Activated CD4-positive, alpha-beta T cell treated with anti-CD3 and anti-CD28 coated beads, Interleukin-2, Interleukin-4, amounts not matched to agents 100 ng/mL and 50 ng/mL, durations not matched to agents 16 hours and 8 hours (primary cell): ENCODE data around the gene CC2D1A.

Source experiments
- DNase-seq: peaks from one replicate; pipeline ENCODE4 v3.0.0-alpha.2; 2020; ENCODE audit warnings: low spot score

CC2D1A gene

DNA sequence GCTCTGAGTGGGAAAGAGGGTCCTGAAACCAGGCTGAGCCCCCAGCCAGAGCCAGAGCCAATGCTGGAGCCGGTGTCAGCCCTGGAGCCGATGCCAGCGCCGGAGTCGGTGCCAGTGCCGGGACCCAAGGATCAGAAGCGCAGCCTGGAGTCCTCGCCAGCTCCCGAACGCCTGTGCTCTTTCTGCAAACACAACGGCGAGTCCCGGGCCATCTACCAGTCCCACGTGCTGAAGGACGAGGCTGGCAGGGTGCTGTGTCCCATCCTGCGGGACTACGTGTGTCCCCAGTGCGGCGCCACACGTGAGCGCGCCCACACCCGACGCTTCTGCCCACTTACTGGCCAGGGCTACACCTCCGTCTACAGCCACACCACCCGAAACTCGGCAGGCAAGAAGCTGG is 28.7 kb upstream of the CC2D1A start:
- DNase-seq: no peak

DNA sequence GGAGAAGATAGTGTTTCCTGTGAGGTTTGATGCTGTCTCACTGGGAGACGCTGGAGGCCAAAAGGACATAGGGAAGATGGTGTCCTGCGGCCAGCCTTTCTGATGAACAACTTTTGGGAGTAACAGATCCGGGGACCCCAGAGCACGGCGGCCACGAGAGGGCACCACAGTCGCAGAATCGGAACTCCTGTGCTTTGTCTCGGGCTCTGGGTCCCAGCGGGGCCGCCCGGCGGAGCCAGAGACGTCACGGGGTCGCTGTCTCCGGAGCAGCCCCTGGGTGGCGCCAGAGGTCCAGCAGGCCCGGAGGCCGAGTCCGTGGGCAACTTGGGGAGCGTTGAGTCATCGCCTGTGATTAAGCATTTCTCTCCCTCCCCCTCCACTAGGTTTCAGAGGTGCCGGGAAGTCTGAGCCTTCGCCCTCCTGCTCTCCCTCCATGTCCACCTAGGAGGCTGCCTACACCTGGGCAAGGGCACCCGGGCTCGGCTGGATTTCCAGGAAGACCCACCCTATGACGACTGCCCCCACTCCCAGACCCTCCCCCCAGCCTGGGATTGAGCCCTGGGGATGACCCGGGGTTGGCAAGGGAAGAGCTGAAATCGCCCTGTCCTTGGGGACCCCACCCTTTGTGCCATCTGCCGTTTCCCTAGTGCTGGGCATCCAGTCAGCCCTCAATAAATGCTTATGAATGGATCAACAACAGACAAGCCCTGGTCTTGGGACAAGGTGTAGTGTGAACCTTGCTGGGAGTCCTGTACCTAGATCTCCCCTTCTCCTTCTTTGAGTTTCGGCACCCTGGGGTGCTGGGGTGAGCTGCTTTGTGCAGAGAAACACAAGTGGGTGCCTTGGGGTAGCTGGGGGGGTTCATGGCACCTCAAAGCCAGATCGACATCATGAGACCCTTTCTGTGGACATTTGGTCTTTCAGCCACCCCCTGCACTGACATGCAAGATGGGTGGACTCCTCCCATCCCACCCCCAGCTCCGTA is 25.6 kb upstream of the CC2D1A start:
- DNase-seq: peak; percentile 99

DNA sequence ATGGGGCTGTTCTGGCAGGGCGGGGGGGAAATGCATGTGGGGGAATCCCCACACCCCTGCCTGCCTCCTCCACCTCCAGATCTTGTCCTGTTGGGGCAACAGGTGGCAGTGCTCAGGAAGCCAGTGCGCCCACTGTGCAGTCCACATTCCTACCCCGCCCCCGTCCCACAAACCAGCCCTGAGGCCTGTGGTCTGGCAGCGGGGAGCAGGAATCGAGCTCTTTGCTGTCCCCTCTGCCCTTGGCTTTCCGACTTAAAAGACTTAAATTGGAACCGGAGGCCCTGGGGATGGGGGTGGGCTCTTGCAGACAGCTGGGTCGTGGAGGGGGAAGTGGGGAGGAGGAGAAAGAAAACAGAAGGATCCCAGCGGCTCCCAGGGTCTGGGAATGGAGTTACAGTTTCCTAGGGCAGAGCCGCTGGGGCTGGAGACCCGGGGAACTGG is 24.7 kb upstream of the CC2D1A start:
- DNase-seq: no peak

DNA sequence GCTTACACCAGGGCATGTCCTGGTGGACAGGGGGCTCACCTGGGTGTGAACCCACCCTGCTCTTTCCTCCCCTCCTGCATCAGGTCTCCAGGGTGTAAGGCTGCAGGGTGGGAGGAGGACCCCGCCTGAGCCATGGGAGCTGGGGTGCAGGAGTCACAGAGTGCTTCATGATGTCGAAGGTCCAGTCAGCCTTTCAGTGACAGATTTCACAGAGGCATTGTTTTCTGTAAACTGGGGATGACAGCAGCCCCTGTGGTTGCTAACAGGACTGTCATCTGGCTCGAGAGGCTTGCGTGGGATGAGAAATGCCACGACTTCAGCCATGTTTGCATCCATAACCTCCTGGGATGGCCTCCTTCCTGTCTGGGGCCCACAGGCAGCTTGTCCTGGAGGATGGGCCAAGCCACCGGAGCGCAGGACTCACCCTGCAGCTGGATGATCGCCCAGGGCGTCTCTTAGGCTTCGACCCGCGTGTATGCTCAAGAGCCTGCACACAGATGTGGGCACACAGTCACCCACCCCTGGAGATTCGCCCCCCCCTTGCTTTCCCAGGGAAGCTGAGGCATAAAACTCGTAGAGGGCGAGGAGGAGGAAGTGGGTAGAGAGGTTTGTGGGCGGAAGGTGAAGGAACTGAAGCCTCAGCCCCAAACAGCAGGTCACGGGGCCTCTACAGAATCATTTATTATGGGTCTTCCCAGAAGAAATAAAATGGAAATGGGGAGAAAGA is 24.1 kb upstream of the CC2D1A start:
- peak; percentile 61 for DNase-seq

DNA sequence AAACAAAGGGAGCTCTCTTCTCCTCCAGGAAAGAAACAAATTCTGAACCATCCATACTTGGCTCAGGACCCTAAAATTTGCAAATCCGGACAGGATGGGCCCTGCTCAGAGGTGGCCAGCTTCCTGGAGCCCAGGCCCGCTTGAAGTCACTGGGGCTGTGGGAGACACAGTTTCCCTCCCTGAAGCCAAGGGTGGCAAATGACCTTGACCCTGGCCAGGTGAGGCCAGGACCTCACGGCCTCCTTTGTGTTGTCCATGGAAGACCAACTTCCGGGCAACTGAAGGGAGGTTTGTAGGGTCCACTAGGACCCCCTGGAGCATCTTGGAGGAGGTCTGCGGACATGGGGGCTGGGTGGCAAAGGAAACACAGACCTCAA is 23.6 kb upstream of the CC2D1A start:
- DNase-seq: no peak

DNA sequence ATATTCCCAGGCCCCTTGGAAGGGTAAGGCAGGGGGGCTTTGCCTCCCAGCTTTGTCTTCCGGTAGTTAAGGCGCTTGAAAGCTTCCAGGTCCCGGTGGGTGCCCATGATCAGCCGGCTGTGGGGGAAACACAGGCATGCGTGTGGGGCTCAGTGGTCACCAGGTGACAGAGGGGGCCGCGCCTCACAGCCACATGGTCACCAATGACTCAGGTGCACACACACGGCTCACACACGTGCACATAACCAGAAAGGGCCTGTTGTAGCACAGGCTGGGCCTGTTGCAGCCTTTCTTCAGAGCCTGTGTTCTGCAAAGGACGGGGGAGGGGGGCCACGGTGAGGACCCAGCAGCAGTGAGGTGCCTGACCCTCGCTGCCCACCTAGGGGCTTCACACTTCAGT is 23.2 kb upstream of the CC2D1A start:
- no peak for DNase-seq

DNA sequence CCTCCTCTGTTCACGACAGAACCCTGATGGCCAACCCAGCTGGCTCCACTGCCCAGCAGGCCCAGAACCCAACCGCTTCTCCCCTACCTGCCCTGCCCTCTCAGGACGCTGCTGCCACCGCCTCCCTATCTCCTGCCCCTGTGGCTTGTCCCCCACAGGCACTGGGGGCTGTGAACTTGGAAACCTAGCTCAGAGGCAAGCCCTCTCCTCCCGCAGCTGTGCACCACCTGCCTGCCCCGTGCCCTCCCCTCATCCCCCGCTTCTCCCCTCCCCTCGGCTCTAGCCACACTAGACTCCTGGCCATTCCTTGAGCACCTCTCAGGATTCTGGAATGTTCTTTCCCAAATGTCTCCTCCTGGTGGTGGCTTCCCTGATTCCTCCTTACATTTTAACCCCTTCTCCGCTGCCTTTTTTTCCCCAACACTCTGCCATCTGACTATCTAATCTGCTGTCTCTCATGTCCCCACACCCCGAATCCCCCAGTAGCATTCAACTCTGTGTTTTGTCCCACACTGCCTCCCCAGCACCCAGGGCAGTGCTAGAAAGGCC is 22.4 kb upstream of the CC2D1A start:
- DNase-seq: no peak

DNA sequence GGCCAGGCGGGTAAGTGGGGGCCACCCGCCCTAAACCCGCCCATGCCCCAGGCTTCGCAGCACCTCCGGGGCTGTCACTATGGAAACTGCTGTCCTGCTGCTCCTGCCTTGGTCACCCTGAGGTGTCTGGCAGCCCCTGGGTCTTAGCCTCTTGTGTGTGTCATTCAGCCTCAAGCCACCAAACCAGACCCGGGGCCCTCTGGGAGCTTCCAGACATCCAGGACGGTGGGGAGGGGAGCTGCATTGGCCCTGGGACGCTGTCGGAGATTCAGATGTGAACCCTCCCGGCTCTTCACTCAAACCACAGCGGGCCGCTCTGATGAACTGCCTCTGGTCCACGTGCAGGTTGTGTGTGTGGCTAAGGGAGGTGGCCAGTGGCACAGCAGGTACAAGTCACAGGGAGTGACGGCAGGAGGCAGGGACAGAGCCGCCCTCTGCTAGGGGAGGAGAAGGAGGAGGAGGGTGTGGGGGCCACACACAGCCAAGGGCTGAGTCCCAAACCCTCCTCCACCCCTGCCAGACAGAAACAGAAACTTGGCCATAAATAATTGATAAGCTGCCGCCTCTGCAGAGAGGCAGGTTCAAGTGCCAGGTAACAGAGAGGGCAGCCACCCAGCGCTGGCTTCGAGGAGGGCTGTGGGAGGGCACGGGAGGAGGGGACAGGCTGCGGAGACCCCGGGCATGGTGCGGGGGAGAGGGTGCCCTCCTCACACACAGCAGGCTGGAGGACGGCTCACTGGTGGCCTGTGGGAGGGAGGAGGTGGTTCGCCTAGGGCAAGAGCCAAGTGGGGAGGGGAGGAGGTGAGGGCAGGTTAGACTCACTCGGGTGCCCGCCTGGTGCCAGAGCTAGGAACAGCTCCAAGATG is 21.0 kb upstream of the CC2D1A start:
- DNase-seq: no peak

DNA sequence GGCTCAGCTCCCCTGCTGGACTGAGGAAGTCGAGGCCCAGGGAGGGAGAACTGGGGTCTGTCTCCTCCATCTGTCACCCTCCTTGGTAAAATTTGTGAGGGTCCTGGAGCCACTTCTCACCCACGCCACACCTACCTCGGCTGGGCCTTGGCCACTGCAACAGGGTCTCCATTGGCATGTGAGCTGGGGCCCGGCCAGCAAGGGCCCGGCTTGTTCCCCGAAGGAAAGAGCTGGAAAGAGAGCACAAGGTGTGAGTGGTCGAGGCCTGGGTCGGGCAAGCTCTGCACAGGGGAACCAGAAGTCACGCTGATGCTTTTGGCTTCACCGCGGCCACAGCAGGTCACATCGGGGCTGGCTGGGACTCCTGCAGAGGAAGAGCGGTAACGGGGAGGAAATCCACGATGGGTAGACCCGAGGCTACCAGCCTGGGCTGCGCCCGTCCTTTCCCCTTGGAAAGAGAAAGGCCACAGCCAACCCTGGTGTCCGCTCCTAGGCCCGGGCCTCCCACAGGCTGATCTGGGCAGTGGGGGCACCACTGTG is 20.1 kb upstream of the CC2D1A start:
- no peak for DNase-seq

DNA sequence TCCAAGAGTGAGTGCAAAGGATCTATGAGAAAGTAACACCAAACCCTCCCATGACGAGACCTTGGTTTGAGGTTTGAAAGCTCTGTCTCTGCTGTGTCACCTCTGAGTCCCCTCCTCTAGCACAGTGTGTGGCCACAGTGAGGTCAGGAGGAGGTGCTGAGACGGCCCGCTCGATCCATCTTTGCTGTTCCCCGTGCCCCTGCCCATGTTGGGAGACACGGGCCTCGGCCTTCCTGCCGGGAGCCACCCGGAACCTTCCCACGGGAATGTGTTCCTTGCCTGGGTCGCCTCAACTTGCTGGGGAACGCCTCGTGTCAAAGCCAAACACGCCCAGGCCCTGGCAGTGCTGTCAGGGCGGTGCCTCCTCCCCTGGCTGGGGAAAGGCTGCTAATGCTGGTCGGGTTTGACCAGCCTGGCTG is 19.0 kb upstream of the CC2D1A start:
- DNase-seq: peak; percentile 33

DNA sequence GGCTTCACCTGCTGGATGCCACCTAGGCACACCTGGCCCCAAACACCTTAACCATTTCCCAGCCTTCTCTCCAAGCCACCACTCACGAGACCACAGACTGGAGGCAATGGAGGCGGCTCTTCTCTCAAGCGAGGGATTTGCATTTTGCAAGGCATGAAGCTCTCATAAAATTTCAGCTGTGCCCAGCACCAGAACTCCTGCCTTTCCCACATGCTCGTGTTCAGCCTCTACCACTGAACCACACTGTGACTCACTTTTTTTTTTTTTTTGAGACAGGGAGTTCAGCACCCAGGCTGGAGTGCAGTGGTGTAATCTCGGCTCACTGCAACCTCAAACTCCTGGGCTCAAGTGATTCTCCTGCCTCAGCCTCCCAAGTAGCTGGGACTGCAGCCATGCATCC is 18.5 kb upstream of the CC2D1A start:
- no peak for DNase-seq

DNA sequence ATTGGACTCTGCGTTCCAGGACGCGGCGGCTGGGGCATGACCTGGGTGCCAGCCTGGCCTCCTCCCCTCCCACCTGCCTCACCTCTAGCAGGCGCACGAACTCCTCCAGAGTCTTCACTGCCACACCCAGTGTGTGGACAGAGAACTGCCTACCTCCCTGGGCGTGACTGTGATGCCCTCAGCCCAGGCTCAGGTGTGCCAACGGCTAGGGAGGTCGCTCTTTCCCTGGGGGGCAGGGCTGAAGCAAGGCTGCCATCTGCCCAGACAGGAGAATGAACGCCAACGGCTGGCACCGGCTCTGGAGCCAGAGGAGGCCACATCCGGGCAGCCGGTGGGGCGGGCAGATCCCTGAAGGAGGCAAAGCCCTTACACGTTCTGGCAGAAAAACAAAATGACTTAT is 17.7 kb upstream of the CC2D1A start:
- DNase-seq: no peak

DNA sequence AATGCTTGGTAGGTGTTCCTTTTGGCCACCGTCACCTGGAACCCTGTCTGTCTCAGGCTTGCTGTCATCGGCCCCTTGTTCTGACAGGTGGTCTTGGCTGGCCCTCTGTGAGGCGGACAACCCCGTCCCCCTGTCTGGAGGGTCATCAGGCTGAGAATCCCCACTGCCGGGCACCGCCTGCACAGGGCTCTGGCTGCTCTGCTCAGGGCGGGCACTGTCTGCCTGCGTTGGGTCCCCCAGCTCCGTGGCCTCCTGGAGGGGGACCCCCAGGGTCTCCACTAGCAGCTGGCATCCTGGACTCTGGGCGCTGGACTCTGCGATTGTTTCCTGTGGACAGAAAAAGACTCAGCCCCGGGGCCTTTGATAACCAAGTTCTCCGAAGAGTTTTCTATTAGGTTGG is 15.9 kb upstream of the CC2D1A start:
- DNase-seq: no peak

DNA sequence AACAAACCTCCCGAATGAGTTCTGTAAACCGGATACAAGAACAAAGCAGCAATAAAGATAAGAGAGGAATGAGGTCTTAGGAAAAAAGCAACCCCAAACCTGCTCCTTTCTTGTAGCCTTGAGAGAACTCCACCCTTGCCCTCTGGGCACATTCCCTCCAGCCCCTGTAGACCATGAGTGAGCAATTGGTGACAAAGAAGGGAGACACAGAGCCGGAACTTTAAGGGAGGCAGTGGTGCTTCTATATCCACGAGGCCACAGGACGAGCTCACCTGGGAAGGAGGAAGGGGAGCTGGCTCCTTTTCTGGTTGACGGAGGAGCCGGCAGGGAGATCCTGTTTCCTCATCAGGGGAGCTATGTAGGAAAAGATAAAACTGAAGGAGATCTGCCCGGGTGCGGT is 13.1 kb upstream of the CC2D1A start:
- DNase-seq: no peak

DNA sequence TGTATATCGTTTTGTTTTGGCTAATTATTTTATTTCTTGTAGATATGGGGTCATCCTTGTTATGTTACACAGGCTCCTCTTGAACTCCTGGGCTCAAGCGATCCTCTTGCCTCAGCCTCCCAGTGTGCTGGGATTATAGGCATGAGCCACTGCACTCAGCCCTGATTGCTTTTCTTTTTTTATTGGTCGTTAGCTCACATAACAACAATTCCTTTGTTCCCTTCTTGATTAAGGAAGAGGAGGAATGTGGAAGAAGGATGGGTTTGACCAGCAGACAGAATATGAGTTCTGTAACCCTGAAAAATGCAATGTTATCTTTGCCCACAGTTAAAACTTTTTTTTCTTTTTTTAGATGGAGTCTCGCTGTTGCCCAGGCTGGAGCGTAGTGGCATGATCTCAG is 11.4 kb upstream of the CC2D1A start:
- DNase-seq: no peak

DNA sequence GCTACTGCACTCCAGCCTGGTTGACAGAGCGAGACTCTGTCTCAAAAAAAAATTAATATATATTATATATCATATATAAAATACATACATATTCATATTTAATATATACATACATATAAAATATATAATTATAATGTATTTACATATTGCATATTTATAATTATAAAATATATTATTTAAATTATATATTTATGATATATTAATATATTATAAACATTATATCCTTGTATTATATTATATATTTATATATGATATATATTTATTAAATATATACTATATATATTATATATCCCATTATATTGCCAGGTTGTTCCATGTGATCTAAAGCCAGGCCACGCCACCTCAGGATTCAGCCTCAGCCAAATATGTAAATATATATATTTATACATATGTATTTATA is 9.8 kb upstream of the CC2D1A start:
- DNase-seq: no peak

DNA sequence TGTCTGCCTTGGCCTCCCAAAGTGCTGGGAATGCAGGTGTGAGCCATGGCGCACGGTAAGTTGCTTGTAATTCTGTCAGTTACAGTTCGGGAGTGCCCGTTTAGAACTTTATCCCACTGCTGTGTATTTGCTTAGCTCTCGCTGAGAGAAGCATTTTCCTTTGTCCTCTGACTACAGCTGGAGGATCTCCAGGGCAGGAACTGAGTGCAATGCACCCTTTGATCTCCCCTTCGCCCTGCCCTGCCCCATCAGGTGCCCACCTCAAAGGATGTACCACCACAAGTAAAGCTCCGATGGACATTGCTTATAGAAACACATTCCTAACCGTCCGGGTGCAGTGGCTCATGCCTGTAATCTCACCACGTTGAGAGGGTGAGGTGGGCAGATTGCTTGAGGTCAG is 6.6 kb upstream of the CC2D1A start:
- no peak for DNase-seq

DNA sequence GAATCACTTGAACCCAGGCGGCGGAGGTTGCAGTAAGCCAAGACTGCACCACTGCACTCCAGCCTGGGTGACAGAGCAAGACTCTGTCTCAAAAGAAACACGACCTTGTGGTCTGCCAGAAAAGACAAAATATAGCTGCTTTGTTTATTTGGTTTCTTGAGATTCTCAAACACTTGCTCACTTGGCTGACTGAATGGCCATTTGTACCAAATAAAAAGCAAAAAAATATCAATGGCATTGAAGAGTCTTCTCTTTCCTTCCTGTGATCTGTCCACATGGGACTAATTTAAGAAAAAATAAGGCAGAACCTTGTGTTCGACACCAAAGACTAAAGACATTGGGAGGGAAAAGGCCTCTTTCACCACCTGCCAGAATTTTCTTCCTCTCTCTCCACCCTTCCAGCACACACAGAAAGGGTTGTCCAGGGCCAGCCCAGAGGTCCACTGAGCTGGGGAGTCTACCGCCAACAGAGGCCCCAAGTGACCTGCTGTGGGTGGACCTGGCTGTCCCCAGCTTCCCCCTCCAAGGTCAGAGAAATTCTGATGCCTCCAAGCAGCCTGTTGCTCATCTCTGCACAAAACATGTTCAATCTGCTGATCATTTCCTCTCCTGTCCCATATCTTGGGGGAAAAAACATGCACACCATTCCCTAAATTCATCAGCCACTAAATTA is 6.0 kb upstream of the CC2D1A start:
- no peak for DNase-seq

DNA sequence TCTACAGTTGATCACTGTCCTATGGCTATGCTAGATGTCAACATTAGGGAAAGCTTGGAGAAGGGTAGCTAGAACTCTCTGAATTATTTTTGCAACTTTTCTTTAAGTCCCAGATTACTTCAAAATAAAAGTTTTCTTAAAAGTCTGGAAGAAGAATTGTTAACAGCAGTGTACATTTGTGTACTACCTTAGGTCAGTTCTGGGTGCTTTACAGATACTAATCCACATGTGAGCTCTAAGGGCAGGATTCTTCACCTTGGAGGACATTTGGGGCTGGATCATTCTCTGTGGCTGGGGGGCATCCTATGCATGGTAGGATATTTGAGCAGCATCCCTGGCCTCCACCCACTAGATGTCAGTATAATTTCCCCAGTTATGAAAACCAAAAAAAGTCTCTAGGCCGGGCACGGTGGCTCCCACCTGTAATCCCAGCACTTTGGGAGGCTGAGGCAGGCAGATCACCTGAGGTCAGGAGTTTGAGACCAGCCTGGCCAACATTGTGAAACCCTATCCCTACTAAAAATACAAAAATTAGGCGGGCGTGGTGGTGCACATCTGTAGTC is 2.9 kb upstream of the CC2D1A start:
- DNase-seq: peak; percentile 44

DNA sequence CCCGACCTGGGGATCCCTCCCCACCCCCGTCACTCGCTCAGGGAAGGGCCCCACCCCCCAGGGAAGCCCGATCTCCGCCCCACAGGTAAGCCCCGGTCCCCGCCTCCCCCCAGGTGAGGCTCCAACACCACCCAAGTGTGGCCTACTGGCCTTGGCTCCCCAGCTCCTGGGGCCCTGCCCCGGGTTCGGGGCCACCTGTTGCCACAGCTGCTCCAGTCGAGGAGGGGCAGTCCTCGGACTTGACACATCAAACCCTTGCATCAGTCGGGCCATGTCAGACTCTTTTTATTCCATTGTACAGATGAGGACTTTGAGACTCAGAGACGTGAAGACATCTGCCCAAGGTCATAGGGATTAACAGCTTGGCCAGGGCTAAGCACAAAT is 512 bp downstream of the CC2D1A start:
- no peak for DNase-seq

DNA sequence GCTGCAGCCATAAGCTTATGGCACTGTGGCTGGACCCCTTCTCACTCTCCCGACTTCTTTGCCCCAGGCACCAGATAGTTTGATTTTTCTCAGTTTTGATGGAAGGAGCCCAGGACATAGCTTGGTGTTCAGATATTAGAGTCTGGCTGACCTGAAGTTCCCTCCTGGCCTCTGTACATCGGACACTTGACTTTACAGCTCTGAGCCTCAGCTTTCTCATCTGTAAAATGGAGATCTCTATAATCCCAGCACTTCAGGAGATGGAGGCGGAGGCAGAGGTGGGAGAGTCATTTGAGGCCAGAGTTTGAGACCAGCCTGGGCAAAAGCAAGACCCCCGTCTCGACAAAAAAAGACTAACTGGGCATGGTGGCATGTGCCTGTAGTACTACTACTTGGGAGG is 909 bp downstream of the CC2D1A start:
- no peak for DNase-seq
